Spleen (tissue), 7 donors: ENCODE data around the gene DSCAML1.

Source experiments
- POLR2A ChIP-seq, 3 donors: fragments of 450-650 bp; IDR thresholded peaks; one replicate each; pipeline ENCODE4 v1.5.1; 2017; ENCODE audit warnings: antibody characterized with exemption in 3 of 3, mild to moderate bottlenecking in 1 of 3
- TF ChIP-seq, protein P1 (sequence below), 11 experiments: fragments of 200-600 bp in 7 of 11; fragments of 450-650 bp in 4 of 11; sonication (generic) in 4 of 11; IDR thresholded peaks in 8 of 11; conservative IDR thresholded peaks in 3 of 11; 1 replicate in 7 of 11; 2 replicates in 4 of 11; pipeline versions ENCODE4 v1.4.0 to v1.8.0; 2016 to 2021; ENCODE audit warnings: antibody characterized with exemption in 11 of 11, inconsistent platforms in 4 of 11, mild to moderate bottlenecking in 1 of 11
- donor health status: DM: no; HTN: no; CAD: no; lungs with moderate emphysema.
- donor health status: DM: no; HTN: no; CAD: no.
- donor health status: DM: no; HTN: no; CAD: no.

DNA sequence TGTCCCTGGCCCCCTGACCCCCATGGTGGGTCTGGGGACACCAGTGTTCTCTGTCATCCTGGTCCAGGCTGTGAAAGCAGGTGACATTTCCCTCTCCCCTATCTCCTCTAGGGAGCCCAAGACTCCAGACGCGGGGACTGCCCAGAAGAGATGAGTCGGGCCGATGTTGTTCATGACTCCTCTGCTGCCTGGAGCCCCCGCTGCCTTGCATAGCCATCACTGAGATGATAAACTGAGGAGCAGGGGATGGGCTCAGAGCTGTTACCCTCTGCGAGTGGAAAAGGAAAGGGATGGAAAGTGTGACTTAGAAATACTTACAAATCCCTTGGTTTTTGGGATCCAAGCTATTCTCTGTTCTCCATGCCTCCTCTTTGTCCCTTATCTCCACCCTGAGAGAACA lies 209.6 kb downstream of the DSCAML1 start:
- no peak for TF ChIP-seq POLR2A (IDR thresholded peaks at IDR 0.05)
- TF ChIP-seq, protein P1, sequence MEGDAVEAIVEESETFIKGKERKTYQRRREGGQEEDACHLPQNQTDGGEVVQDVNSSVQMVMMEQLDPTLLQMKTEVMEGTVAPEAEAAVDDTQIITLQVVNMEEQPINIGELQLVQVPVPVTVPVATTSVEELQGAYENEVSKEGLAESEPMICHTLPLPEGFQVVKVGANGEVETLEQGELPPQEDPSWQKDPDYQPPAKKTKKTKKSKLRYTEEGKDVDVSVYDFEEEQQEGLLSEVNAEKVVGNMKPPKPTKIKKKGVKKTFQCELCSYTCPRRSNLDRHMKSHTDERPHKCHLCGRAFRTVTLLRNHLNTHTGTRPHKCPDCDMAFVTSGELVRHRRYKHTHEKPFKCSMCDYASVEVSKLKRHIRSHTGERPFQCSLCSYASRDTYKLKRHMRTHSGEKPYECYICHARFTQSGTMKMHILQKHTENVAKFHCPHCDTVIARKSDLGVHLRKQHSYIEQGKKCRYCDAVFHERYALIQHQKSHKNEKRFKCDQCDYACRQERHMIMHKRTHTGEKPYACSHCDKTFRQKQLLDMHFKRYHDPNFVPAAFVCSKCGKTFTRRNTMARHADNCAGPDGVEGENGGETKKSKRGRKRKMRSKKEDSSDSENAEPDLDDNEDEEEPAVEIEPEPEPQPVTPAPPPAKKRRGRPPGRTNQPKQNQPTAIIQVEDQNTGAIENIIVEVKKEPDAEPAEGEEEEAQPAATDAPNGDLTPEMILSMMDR (IDR thresholded peaks at IDR 0.05 in 8 of 11, conservative IDR thresholded peaks at IDR 0.05 in 3 of 11), result no peak
